ENCODE data around the gene MEF2B.
A peak's percentile ranks its signal among the peaks of the same experiment; 100 is the strongest.

The MEF2B gene

DNA sequence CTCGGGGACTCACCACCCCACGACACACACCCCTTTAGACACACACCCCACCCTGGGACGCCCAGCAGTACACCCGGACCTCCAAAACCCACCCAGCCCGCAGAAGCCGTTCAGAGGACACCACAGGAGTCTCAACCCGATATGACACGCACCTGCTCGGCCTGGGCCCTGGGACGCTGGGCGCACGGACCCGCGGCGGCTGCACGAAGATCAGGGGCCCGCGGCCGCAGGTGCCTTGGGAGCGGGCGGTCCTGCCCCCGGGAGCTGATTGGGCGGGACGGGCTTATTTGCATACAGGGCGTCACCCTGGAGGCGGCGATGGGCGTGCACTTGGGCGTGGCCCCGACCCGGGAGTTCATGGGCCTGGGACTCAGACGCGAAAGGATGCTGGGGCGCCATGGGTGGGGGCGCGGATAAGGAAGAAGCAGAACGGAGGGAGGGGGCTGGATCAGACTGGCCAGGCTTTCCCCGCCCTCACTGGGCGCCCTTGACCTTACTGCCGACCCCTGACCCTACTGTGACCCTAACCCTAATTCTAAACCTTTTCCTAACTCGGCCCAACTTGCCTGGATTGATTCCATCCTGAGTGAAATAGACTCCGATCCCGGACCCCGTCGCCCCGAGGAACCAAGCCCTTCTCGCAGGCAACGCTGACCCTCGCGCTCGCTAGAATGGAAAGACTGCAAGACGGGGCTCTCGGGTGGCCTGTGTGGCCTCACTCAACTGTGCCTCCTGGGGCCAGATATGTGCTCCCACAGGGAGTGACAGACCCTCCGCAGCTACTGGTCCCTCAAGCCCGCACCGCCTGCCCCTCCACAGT is at the start of gene MEF2B:
MEF2B (minus strand) TSS at position 211 of the 820 bp plus-strand sequence. CDS start 19,528 bp downstream, outside the sequence.
- DNase-seq (ENCODE audit: low spot score), result no peak

GRCh38 chr19:19218911-19219310 is 48.8 kb upstream of the MEF2B start:
- DNase-seq (ENCODE audit: low spot score), result no peak

DNA sequence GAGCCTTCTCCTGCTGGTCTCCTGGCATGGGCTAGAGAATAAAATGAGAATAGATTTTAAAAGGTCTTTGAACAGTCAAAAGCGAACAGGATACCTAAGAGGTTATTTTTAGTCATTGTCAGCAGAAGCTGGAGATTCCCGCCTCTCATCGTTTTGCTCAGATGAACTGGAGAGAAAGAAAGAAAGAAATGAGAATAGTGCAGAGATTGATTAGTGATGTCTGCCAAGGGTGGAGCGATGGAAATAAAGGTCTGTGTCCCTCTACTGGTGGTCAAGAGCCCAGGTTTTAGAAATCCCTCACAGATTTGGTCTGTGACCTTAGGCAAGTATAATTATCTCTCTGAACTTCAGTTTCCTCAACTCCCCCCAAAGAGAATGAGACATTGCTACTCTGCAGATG is 47.0 kb upstream of the MEF2B start:
- no peak for DNase-seq (ENCODE audit: low spot score)

GRCh38 chr19:19215792-19216191 is 45.7 kb upstream of the MEF2B start:
- DNase-seq (ENCODE audit: low spot score), result no peak

DNA sequence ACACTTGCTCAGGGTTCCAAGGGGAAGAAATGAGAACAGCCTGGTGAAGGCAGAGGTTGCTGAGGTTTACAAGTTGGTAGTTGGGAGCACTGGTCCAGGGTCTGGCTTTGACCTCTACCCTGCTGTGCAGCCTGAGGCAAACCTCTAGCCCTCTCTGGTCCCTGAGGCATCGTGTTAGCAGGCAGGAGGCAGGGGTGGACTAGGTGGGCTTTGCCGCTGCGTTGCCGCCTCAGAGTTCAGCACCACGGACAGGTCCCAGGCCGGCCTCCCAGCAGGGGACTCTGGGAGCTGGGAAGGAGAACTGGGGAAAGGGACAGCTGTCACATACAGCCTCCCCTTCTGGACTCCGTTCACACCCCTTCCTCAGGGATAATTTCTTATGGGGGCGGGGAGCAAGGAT is 44.8 kb upstream of the MEF2B start:
- no peak for DNase-seq (ENCODE audit: low spot score)

- no peak for DNase-seq (ENCODE audit: low spot score)
Measured at GRCh38 chr19:19214159-19214490, 44.1 kb upstream of the MEF2B start.

DNA sequence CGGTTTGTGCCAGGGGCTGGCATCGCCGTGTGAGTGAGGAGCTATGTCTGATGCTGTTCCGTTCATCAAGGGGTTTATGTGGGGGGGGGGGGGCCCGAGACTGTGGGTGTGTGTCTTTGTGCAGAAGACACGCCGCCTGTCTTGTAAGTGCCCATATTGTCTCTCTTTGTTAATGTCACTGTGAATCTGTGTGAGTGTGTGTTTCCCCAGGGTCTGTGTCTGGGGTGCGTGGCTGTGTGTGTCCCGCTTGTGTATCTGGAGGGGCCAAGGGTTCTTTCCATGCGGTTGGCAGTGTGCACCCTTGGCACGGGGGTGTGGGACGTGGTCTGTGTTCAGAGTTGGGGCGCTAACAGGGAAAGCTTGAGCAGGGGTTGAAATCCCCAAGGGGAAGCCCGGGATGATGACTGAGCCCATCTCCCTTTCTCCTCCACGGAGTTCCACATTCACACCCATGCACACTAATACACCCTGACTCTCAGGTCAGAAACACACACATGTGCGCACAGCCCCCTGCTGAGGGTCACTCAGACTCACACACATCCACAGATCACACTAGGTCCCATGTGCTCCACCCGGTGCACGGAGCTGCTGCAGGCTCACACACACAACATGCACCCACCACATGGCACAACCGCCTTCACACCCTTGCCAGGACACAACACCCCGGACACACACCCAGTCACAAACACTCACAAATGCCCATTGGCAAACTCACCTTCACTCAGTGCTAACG is 43.5 kb upstream of the MEF2B start:
- no peak for DNase-seq (ENCODE audit: low spot score)

GRCh38 chr19:19212916-19213315 is 42.9 kb upstream of the MEF2B start:
- DNase-seq (ENCODE audit: low spot score), result no peak

DNA sequence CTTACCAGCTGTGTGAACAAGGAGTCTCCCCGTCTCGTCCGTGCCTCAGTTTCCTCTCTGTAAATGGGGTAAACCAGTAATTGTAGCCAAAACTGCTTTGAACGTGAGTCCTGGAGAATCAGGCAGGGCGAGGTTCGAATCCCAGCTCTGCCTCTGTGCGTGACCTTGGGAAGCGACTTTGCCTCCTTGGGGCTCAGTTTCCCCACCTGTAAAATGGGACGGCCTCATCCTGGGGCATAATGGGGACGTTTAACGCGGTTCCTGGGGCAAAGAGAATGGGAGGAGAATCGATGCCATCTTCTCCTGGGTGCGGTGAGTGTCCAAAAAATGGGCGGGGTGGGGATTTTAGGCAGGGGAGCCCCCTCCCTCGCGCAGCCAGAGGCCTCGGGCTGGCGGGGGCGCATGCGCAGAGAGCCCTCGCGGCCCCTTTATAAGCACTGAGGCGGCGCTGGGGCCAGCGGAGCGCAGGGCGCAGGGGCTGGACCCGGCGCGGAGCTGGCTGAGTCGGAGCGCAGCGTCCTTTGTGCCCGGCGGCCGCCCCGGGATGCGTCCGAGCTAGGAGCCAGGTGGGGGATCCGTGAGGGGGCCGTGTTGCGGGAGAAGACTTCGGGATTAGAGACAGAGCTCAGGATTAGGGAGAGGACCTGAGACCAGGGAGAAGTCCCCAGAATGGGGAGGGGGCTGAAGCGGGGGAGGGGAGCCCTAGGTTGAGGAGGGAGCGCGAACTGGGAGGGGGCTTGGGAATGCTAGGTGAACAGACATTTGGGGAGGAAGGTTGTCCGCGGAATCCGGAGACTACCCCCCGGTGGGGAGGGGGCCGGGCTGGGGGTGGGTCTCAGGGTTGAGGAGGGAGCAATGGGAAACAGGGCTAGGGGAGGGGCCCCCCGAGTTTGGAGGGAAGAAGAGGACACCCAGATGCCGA is 41.7 kb upstream of the MEF2B start, which contains the start of gene NCAN:
NCAN (plus strand) TSS at position 460 of the 922 bp plus-strand sequence. CDS start 4,996 bp downstream, outside the sequence.
- DNase-seq (ENCODE audit: low spot score), result no peak

DNA sequence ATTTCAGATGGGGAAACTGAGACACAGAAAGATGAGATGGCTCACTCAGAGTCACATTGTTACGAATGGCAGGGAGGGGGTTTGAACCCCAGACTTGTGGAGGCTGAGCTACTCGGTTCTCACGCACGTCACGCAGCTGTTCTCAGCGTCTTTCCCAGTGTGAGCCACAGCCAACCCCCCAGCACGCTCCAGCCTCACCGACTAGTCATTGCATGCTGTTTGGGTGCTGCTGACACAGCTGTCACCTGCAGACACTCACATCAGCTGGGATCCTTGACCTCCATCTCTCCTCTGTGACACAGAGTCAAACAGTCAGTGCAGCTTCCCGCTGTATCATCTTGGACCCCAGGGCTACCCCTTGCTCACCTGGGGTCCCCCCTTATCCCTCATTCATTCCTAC is 39.3 kb upstream of the MEF2B start:
- no peak for DNase-seq (ENCODE audit: low spot score)

DNA sequence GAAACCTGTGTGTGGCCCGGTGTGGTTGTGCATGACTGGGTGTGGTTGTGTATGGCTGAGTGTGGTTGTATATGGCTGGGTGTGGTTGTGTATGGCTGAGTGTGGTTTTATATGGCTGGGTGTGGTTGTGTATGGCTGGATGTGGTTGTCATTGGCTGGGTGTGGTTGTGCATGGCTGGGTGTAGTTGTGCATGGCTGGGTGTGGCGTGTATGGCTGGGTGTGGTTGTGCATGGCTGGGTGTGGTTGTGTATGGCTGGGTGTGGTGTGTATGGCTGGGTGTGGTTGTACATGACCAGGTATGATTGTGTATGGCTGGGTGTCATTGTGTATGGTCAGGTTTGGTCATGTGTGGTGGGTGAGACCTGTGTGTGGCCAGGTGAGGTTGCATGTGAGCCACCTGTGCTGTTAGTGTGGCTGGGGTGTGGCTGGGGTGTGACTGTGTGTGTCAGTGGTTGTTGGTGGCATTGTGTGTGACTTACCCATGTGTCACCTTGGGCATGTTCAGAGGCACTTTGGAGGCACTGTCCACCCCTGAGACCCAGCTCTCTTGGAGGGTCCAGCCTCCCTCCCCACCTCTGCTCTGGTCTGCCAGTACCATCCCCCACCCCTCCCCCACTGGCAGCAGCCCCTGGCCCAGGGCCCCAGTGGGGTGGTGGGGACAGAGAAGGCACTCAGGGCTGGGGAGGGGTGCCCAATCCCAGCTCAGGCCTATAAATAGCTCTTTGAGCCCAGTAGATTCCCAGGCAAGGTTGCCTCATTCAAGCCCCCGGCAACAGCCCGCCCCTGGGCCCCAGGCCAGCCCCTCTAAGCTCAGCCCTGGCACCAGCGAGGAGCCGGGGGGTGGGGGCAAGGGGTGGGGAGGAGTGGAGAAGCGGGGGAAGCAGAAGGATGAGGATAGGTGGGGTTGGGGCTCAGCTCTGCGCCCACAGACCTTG is 37.8 kb upstream of the MEF2B start:
- DNase-seq (ENCODE audit: low spot score), result peak; percentile 26

- no peak for DNase-seq (ENCODE audit: low spot score)
Measured at GRCh38 chr19:19206938-19207337, 36.9 kb upstream of the MEF2B start.

- peak; percentile 58 for DNase-seq (ENCODE audit: low spot score)
Measured at GRCh38 chr19:19205416-19206410, 35.6 kb upstream of the MEF2B start.

- no peak for DNase-seq (ENCODE audit: low spot score)
Measured at GRCh38 chr19:19204181-19204580, 34.1 kb upstream of the MEF2B start.

DNA sequence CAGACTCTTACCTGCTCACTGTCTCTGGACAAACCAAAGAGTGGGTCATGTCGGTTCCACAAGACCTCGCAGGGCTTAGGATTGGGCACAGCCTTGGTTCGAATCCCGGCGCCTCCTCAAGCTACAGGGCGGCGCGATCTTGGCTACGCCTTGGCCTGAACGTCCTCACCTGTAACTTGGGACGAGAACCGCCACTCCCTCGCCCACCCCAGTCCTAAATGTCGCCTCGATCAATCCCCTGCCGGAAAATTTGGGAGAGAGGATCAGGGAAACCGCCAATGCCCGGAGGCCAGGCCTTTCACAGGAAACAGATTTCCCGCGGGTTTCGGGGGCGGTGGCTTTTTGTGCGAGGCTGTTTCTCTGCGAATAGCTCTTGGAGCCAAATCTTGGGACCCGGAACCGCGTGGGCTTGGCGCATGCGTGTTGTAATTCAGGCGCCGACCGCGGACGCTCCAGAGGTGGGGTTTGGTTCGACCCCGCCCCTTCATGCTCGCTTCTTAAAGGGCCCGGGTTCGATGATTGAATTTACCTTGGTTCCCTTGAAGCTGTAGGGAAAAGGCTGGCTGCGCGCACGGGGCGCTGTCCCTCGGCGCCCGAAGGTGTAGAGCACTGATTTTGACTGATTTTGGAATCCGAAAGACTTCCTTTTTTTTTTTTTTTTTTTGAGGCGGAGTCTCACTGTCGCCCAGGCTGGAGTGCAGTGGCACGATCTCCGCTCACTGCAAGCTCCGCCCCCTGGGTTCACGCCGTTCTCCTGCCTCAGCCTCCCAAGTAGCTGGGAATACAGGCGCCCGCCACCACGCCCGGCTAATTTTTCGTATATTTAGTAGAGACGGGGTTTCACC is 33.2 kb upstream of the MEF2B start, which contains the start of gene NR2C2AP:
NR2C2AP (minus strand) TSS at position 403 of the 845 bp plus-strand sequence; CDS start at position 49, 354 bp downstream.
- peak; percentile 81 for DNase-seq (ENCODE audit: low spot score)

GRCh38 chr19:19202707-19203011 is 32.6 kb upstream of the MEF2B start:
- DNase-seq (ENCODE audit: low spot score), result no peak

- no peak for DNase-seq (ENCODE audit: low spot score)
Measured at GRCh38 chr19:19201697-19202630, 31.9 kb upstream of the MEF2B start.

GRCh38 chr19:19193926-19194325 is 23.9 kb upstream of the MEF2B start:
- DNase-seq (ENCODE audit: low spot score), result no peak

Measured in pons (tissue), 1 donor.